RWPE1 (cell line): Measurements from ENCODE around the gene KCNB1.

ENCODE experiments used
- CTCF ChIA-PET: fragments of 350-600 bp; sonication (Branson Sonifier 250); formaldehyde crosslinking; extraction: SDS; loops from one replicate; lab custom pipeline; 2021; lab: Yijun Ruan, JAX
- POLR2A ChIA-PET: fragments of 400-600 bp; formaldehyde crosslinking; extraction: SDS; loops from one replicate; lab custom pipeline; 2020; ENCODE audit warnings: antibody characterized with exemption; ENCODE audit not compliant: low non-redundant PET; lab: Yijun Ruan, JAX
- DNase-seq: peaks from one replicate; pipeline ENCODE4 v3.0.0; 2012; ENCODE audit warnings: low spot score
- H3K27ac ChIP-seq: fragments of 450-650 bp; 2 replicates; pipeline ENCODE4 v1.5.1; 2017
- CTCF ChIP-seq: fragments of 450-650 bp; conservative IDR thresholded peaks from 2 replicates; pipeline ENCODE4 v1.5.1; 2017; ENCODE audit warnings: low read depth, mild to moderate bottlenecking

KCNB1 gene

GRCh38 chr20:49433333-49433732, 49.1 kb downstream of the KCNB1 start:
- POLR2A ChIA-PET: interaction anchor here (0.5 kb wide), 1 partner anchor 8 kb away, joined by 5 read pairs; no protein-coding TSS in a partner anchor
- CTCF ChIA-PET: no interaction called here

DNA sequence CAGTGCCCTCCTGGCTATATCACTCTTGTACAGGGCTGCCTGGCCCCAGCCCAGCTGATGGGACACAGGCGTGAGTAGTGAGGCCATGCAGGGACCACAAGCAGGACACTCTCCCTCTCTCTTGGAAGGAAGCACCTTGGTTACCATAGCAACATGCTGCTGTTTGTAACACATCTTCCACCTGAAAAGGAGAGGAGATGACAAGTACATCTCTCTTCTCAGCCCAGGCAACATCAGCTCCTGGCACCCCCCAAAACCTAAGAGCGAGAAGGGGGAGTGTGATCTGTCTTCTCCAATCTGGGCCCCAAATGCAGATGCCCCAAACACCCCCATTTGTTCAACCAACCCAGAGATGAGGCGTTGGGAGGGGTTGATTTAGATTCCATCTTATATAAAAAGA, 49.9 kb downstream of the KCNB1 start:
- TF ChIP-seq CTCF: no peak
- no peak for DNase-seq
- H3K27ac ChIP-seq: no peak overlapping the region
- POLR2A ChIA-PET: no interaction called here
- CTCF ChIA-PET: no interaction called here

More at GRCh38 chr20:49433333-49433732, 49.1 kb downstream of the KCNB1 start:
- no peak for TF ChIP-seq CTCF
- DNase-seq: no peak
- no peak overlapping the region for H3K27ac ChIP-seq

DNA sequence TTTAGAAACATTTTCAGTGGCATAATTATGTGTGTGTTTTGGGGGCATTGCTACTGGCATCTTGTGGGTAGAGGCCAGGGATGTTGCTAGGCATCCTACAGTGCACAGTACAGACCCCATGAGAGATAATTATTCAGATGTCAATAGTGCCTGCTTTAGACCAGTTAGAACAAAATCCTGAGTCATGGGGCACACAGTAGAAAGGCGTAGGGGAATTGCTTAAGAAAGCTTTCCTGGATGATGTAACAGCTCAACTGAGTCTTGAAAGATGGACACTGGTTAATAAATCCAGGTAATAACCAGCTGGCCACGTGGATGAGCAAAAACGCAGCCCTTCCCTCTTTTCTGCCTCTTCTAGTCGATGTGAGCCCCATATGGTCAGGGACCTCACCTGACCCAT, 51.1 kb downstream of the KCNB1 start:
- H3K27ac ChIP-seq: peak overlapping the region; percentile 30; the same call in 1 of the 2 replicates

GRCh38 chr20:49430320-49430719, 52.1 kb downstream of the KCNB1 start:
- ChIA-PET CTCF (no interaction called here), POLR2A (no interaction called here)
- no peak for DNase-seq
- H3K27ac ChIP-seq: no peak overlapping the region
- TF ChIP-seq CTCF: no peak

More for the DNA sequence above, 51.1 kb downstream of the KCNB1 start:
- no peak for TF ChIP-seq CTCF
- POLR2A ChIA-PET: no interaction called here
- CTCF ChIA-PET: interaction anchor here (0.5 kb wide), 1 partner anchor 1829 kb away, joined by 3 read pairs; no protein-coding TSS in a partner anchor
- peak; percentile 47 for DNase-seq

GRCh38 chr20:49427751-49428518, 54.5 kb downstream of the KCNB1 start:
- ChIA-PET POLR2A (no interaction called here), CTCF (no interaction called here)
- no peak overlapping the region for H3K27ac ChIP-seq
- TF ChIP-seq CTCF: no peak
- DNase-seq: no peak

DNA sequence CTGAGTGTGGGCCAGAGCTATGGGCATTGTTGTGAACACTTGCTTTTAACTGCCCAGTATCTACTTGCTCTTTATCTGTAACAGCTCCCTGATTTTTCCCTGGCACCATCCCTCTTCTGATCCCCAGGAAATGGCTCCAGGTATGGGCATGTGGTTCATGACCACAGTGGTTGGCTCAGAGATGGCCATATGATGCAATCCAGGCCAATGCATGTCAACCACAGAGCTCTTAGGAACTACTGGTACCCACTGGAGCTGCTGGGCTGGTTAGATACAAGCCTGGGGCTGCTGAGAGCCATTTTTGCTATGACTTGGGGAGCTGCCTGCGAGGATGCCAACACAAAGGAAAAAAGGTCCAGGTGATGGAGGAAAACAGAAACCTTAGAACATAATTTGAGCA, 55.6 kb downstream of the KCNB1 start:
- POLR2A ChIA-PET: no interaction called here
- peak; percentile 27 for DNase-seq

More for the DNA sequence above, 55.6 kb downstream of the KCNB1 start:
- CTCF ChIA-PET: interaction anchor here (0.5 to 0.6 kb wide), 3 partner anchors 36 to 989 kb away, joined by 3 read pairs; no protein-coding TSS in a partner anchor
- H3K27ac ChIP-seq: no peak overlapping the region
- no peak for TF ChIP-seq CTCF
